HG03097 (cell line): Measurements from ENCODE around the gene GJB4.
"Not testable (repeated sequence)": the region's sequence is repeated elsewhere in the genome, so short reads cannot be mapped to it uniquely, and the experiment has no call there.

Experiments used
- ATAC-seq: cut with Tn5 transposase; IDR thresholded peaks from one replicate; pipeline ENCODE4 v1.9.1; 2021; ENCODE audit not compliant: unreplicated experiment, low FRiP score

Gene GJB4

GRCh38 chr1:34746101-34746500 lies 13.4 kb upstream of the GJB4 start:
- ATAC-seq = no peak

GRCh38 chr1:34746785-34747637 lies 12.5 kb upstream of the GJB4 start:
- ATAC-seq = no peak

GRCh38 chr1:34747638-34747941 lies 11.9 kb upstream of the GJB4 start:
- ATAC-seq = no peak

- no peak for ATAC-seq
Observed at GRCh38 chr1:34749992-34750391, 9.5 kb upstream of the GJB4 start.

GRCh38 chr1:34750610-34751009 lies 8.9 kb upstream of the GJB4 start:
- ATAC-seq = no peak

- no peak for ATAC-seq
Observed at GRCh38 chr1:34753163-34753562, 6.4 kb upstream of the GJB4 start.

GRCh38 chr1:34754964-34755637 lies 4.4 kb upstream of the GJB4 start, which contains the start of gene GJB5:
Gene GJB5 (plus strand): TSS chr1:34755047. CDS start chr1:34757331, 2,284 bp downstream.
- no peak for ATAC-seq

GRCh38 chr1:34755961-34756360 lies 3.6 kb upstream of the GJB4 start:
- no peak for ATAC-seq

GRCh38 chr1:34757386-34757785 lies 2.2 kb upstream of the GJB4 start:
- no peak for ATAC-seq

- ATAC-seq = no peak
Observed at GRCh38 chr1:34758751-34759150, 789 bp upstream of the GJB4 start.

- ATAC-seq = no peak
Observed at GRCh38 chr1:34761176-34761761, 1.7 kb downstream of the GJB4 start.

- no peak for ATAC-seq
Observed at GRCh38 chr1:34761776-34762307, 2.3 kb downstream of the GJB4 start.

- no peak for ATAC-seq
Observed at GRCh38 chr1:34762474-34763141, 3.1 kb downstream of the GJB4 start.

GRCh38 chr1:34763142-34763781 lies 3.7 kb downstream of the GJB4 start:
- no peak for ATAC-seq

GRCh38 chr1:34768856-34769255 lies 9.3 kb downstream of the GJB4 start:
- no peak for ATAC-seq

- no peak for ATAC-seq
Observed at GRCh38 chr1:34770891-34771504, 11.5 kb downstream of the GJB4 start.

- no peak for ATAC-seq
Observed at GRCh38 chr1:34771573-34772371, 12.2 kb downstream of the GJB4 start.

- not testable (repeated sequence) for ATAC-seq
Observed at GRCh38 chr1:34773114-34773513, 13.6 kb downstream of the GJB4 start.

- ATAC-seq = no peak
Observed at GRCh38 chr1:34774957-34775356, 15.4 kb downstream of the GJB4 start.
